Measurements from ENCODE around the gene ACAD8.

DNA sequence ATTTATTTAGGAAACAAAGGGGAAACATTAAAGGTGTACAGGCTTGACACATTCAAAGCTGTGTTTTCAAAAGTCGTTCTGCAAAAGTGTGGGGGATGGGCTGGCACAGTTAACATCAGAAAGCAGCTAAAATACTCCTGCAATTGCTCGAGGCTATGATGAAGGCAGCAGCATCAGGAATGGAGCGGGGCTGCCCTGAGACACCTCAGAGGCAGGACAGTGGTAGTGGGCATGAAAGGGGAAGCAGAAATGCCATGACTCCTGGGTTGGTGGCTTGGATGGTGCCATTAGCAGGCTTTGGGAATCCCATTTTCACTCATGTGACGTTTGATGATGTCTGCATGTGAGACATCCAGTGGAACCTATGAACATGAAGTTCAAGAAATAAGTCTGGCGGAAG, 30.2 kb upstream of the ACAD8 start:
- TF ChIP-seq, protein P1, sequence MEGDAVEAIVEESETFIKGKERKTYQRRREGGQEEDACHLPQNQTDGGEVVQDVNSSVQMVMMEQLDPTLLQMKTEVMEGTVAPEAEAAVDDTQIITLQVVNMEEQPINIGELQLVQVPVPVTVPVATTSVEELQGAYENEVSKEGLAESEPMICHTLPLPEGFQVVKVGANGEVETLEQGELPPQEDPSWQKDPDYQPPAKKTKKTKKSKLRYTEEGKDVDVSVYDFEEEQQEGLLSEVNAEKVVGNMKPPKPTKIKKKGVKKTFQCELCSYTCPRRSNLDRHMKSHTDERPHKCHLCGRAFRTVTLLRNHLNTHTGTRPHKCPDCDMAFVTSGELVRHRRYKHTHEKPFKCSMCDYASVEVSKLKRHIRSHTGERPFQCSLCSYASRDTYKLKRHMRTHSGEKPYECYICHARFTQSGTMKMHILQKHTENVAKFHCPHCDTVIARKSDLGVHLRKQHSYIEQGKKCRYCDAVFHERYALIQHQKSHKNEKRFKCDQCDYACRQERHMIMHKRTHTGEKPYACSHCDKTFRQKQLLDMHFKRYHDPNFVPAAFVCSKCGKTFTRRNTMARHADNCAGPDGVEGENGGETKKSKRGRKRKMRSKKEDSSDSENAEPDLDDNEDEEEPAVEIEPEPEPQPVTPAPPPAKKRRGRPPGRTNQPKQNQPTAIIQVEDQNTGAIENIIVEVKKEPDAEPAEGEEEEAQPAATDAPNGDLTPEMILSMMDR (IDR thresholded peaks at IDR 0.05 in 4 of 5, conservative IDR thresholded peaks at IDR 0.05 in 1 of 5) = no peak
- TF ChIP-seq POLR2A (IDR thresholded peaks at IDR 0.05) = no peak

All from gastrocnemius medialis (tissue), 4 donors.